ENCODE measurements around the gene STXBP5. TPM values are rescaled to one million over a fixed set of nuclear protein-coding genes. Genes with fewer than 3 reads are reported as not detected.

Gene STXBP5
- total RNA-seq, 2 experiments from 2014 or later = 14.4 to 15.0 TPM

DNA sequence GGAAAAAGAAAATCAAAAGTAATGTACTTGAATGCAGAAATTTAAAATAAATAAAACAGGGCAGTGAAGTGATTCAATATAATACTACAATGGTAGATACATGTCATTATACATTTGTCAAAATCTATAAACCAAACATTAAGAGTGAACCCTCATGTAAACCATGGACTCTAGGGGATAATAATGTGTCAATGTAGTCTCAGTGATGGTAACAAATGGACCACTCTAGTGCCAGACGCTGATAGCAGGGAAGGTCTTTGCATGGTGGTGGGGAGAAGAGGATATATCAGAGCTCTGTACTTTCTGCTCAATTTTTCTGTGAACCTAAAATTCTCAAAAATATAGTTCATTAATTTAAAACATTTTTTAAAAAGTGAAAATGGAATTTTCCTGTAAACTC lies 19.8 kb upstream of the STXBP5 start:
- Mint-ChIP-seq H3K27ac (no peak overlapping the region), H3K4me3 (no peak overlapping the region), H3K4me1 (no peaks in the 10 kb centered on the region), H3K36me3 (ENCODE audit: low read depth) (no peaks in the 10 kb centered on the region), H3K27me3 (no peaks in the 10 kb centered on the region), H3K9me3 (ENCODE audit: low read depth) (no peaks in the 10 kb centered on the region)
- intact Hi-C loops (cut with DNase I, micrococcal nuclease) = no loop called here
- no peak for DNase-seq
- ATAC-seq = no peak
- CTCF ChIA-PET = no interaction called here
- POLR2A ChIA-PET = no interaction called here

DNA sequence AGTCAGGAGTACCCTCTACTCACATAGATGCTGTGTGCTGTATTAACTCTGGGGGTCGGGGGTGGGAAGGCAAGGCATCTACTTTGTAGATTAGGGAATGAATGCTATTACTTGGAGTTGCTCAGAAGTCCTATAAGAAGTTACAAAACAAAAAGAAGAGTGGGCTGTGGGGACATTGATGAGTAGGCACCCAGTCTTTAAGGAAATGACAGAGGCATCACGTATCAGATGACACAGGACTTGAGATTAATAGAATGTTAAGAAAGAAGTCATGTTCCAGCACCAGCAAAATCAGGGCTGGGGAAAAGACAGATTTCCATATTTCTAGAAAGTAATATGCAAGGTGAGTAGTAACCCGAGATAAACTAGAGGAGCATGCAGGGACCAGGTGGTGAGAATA lies 19.0 kb upstream of the STXBP5 start:
- ATAC-seq = no peak
- intact Hi-C loops (cut with DNase I, micrococcal nuclease) = no loop called here
- Mint-ChIP-seq H3K27me3 (no peaks in the 10 kb centered on the region), H3K27ac (no peak overlapping the region), H3K4me1 (no peaks in the 10 kb centered on the region), H3K36me3 (ENCODE audit: low read depth) (no peaks in the 10 kb centered on the region), H3K4me3 (no peak overlapping the region), H3K9me3 (ENCODE audit: low read depth) (no peaks in the 10 kb centered on the region)
- ChIA-PET CTCF (no interaction called here), POLR2A (no interaction called here)
- no peak for DNase-seq

DNA sequence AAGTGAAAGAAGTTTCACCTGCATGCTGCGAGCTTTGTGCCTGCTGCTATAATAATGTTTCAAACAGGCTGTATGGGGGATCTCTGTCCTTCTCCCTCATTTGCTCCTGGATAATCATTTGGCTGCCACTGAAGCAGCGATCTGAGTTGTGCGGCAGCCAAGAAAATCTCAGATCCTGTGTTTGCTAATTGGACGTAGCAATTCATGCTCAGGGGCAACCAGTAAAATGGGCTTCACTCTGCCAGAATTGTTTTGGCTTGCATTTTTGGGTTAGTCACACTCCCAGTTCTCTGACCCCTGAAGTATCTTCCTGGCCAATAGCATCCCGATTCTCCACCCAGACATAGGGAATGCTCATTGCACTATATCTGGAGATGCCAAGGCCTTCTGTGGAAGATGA lies 13.7 kb upstream of the STXBP5 start:
- Mint-ChIP-seq H3K4me1 (peaks cover 12% of the 10 kb centered on the region), H3K27ac (no peak overlapping the region), H3K36me3 (ENCODE audit: low read depth) (no peaks in the 10 kb centered on the region), H3K27me3 (no peaks in the 10 kb centered on the region), H3K4me3 (no peak overlapping the region), H3K9me3 (ENCODE audit: low read depth) (no peaks in the 10 kb centered on the region)
- DNase-seq (no peak), ATAC-seq (no peak)
- POLR2A ChIA-PET = no interaction called here
- intact Hi-C loops (cut with DNase I, micrococcal nuclease) = no loop called here
- CTCF ChIA-PET = interaction anchor here (0.5 to 0.9 kb wide), 3 partner anchors 9 to 317 kb away, joined by 3 read pairs; no protein-coding TSS in a partner anchor

DNA sequence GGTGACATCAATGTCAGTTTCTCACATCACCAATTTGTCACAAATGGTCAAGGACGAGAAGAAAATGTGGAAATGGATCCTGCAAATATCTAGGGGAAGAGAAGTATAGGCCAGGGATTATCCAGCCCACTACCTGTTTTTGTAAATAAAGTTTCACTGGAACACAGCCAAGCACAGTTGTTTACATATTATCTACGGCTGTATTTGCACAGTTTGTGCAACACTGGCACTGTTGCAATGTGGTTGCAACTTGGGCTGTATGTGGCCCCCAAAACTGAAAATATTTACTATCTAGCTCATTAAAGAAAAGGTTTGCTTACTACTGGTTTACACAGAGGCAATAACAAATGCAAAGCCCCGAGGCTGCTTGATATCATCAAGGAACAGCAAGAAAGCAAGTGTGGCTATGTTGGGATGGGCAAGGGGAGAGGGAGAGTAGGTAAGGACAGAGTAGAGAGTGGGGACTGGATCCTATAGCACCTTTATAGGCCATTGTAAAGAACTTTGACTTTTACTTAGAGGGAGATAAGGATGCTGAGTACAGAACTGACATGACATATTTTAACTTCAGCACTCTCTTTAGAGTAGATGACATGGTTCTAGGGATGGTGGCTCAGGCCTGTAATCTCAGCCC lies 11.8 kb upstream of the STXBP5 start:
- Mint-ChIP-seq H3K4me3 (no peak overlapping the region), H3K27me3 (no peaks in the 10 kb centered on the region), H3K36me3 (ENCODE audit: low read depth) (no peaks in the 10 kb centered on the region), H3K9me3 (ENCODE audit: low read depth) (no peaks in the 10 kb centered on the region), H3K4me1 (peaks cover 20% of the 10 kb centered on the region), H3K27ac (no peak overlapping the region)
- CTCF ChIA-PET = interaction anchor here (0.7 to 1.1 kb wide), 2 partner anchors 71 to 335 kb away, joined by 3 read pairs; no protein-coding TSS in a partner anchor
- DNase-seq = no peak
- ATAC-seq = no peak
- POLR2A ChIA-PET = no interaction called here
- intact Hi-C loops (cut with DNase I, micrococcal nuclease) = no loop called here

- intact Hi-C loops (cut with DNase I, micrococcal nuclease) = loop anchor here (1.0 to 5.0 kb wide), 5 partner anchors 8 to 339 kb away; no protein-coding TSS in a partner anchor
- Mint-ChIP-seq H3K27ac (peak overlapping the region; percentile 84), H3K4me1 (peaks cover 20% of the 10 kb centered on the region), H3K27me3 (no peaks in the 10 kb centered on the region), H3K4me3 (no peak overlapping the region), H3K9me3 (ENCODE audit: low read depth) (no peaks in the 10 kb centered on the region), H3K36me3 (ENCODE audit: low read depth) (no peaks in the 10 kb centered on the region)
- ATAC-seq = peak; percentile 86
- ChIA-PET POLR2A (interaction anchor here (0.7 kb wide), 1 partner anchor 17 kb away, joined by 4 read pairs; no protein-coding TSS in a partner anchor), CTCF (interaction anchor here (1.3 kb wide), 1 partner anchor 262 kb away, joined by 3 read pairs; no protein-coding TSS in a partner anchor)
- no peak for DNase-seq
These were observed 9.4 kb upstream of the STXBP5 start for GRCh38 chr6:147194652-147195411.

DNA sequence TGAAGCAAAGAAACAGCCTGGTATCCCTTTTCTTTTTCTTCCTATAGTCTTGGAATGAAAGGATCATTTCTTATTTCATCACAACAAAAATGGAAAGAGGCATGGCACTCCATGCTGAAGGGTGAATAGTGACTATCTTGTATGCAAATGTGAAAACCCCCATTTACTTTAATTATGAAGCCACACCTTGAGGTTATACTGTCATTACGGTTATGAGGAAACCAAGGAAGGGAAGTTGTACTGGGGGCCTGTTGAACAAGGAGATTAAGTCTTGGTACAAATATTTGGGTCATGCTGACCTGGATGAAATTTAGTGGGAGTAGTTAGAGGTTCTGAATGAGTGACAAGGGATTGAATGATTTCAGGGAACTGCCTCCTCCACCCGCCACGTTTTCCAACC lies 8.7 kb upstream of the STXBP5 start:
- Mint-ChIP-seq H3K27me3 (no peaks in the 10 kb centered on the region), H3K4me3 (no peak overlapping the region)
- intact Hi-C loops (cut with DNase I, micrococcal nuclease) = loop anchor here (1.0 to 5.0 kb wide), 5 partner anchors 8 to 339 kb away; no protein-coding TSS in a partner anchor

DNA sequence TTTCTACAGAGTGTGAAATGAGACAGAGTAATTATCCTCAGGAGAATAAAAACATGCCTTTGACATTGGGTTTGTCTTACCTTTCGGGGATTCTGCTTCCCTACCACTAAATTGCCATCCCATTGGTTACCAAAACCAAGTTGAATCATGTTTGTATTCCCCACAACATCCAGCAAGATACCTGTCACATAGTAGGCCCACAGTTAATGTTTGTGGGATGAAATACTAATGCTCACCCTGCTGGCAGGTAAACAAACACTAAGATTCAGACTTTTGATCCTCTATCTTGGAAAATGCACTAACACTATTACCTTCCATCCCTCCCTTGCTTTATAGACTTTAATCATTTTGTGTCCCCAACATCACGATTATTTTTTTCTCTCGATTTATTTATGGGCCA lies 8.2 kb upstream of the STXBP5 start:
- ChIA-PET CTCF (no interaction called here), POLR2A (no interaction called here)
- intact Hi-C loops (cut with DNase I, micrococcal nuclease) = loop anchor here (1.0 to 5.0 kb wide), 5 partner anchors 7 to 340 kb away; no protein-coding TSS in a partner anchor
- DNase-seq = no peak
- Mint-ChIP-seq H3K9me3 (ENCODE audit: low read depth) (no peaks in the 10 kb centered on the region), H3K4me3 (no peak overlapping the region), H3K36me3 (ENCODE audit: low read depth) (no peaks in the 10 kb centered on the region), H3K4me1 (peaks cover 20% of the 10 kb centered on the region), H3K27me3 (no peaks in the 10 kb centered on the region), H3K27ac (peak overlapping the region; percentile 84)
- no peak for ATAC-seq

More for the DNA sequence above, 8.7 kb upstream of the STXBP5 start:
- no peaks in the 10 kb centered on the region for H3K9me3 Mint-ChIP-seq (ENCODE audit: low read depth)
- ATAC-seq (peak; percentile 58), DNase-seq (no peak)
- peak overlapping the region; percentile 84 for H3K27ac Mint-ChIP-seq
- H3K36me3 Mint-ChIP-seq (ENCODE audit: low read depth) = no peaks in the 10 kb centered on the region
- POLR2A ChIA-PET = interaction anchor here (0.7 kb wide), 1 partner anchor 18 kb away, joined by 4 read pairs; no protein-coding TSS in a partner anchor
- CTCF ChIA-PET = interaction anchor here (1.3 kb wide), 1 partner anchor 263 kb away, joined by 3 read pairs; no protein-coding TSS in a partner anchor
- peaks cover 20% of the 10 kb centered on the region for H3K4me1 Mint-ChIP-seq

GRCh38 chr6:147200711-147201110 lies 3.5 kb upstream of the STXBP5 start:
- Mint-ChIP-seq H3K4me1 (peaks cover 16% of the 10 kb centered on the region), H3K36me3 (ENCODE audit: low read depth) (peaks cover 7% of the 10 kb centered on the region), H3K4me3 (no peak overlapping the region), H3K27me3 (no peaks in the 10 kb centered on the region), H3K9me3 (ENCODE audit: low read depth) (no peaks in the 10 kb centered on the region), H3K27ac (no peak overlapping the region)
- POLR2A ChIA-PET = no interaction called here
- intact Hi-C loops (cut with DNase I, micrococcal nuclease) = loop anchor here (5.0 to 10.0 kb wide), 3 partner anchors 1004 to 1383 kb away; partner anchors contain the start of gene SHPRH (in 1 of the 2)
- CTCF ChIA-PET = interaction anchor here (1.3 kb wide), 1 partner anchor 11 kb away, joined by 3 read pairs; no protein-coding TSS in a partner anchor
- DNase-seq = no peak
- no peak for ATAC-seq

- Mint-ChIP-seq H3K4me1 (peaks cover 18% of the 10 kb centered on the region), H3K36me3 (ENCODE audit: low read depth) (peaks cover 7% of the 10 kb centered on the region), H3K27ac (peak overlapping the region; percentile 98), H3K9me3 (ENCODE audit: low read depth) (no peaks in the 10 kb centered on the region), H3K4me3 (peak overlapping the region; percentile 87), H3K27me3 (no peaks in the 10 kb centered on the region)
- CTCF ChIA-PET = interaction anchor here (1.1 kb wide), 1 partner anchor 345 kb away, joined by 3 read pairs; no protein-coding TSS in a partner anchor
- peak; percentile 25 for DNase-seq
- ATAC-seq = no peak
- intact Hi-C loops (cut with DNase I, micrococcal nuclease) = loop anchor here (2.0 to 10.0 kb wide), 9 partner anchors 121 to 1467 kb away; partner anchors contain the start of genes SHPRH (in 2 of the 2) and EPM2A (in 1 of the 2)
- POLR2A ChIA-PET = no interaction called here
These were observed 2.2 kb upstream of the STXBP5 start for GRCh38 chr6:147201885-147202515.

- Mint-ChIP-seq H3K4me3 (peak overlapping the region; percentile 87), H3K36me3 (ENCODE audit: low read depth) (peaks cover 7% of the 10 kb centered on the region), H3K4me1 (peaks cover 24% of the 10 kb centered on the region), H3K27ac (peak overlapping the region; percentile 98), H3K27me3 (no peaks in the 10 kb centered on the region), H3K9me3 (ENCODE audit: low read depth) (no peaks in the 10 kb centered on the region)
- intact Hi-C loops (cut with DNase I, micrococcal nuclease) = loop anchor here (1.0 to 10.0 kb wide), 10 partner anchors 7 to 1468 kb away; partner anchors contain the start of genes SHPRH (in 2 of the 2) and EPM2A (in 1 of the 2)
- peak; percentile 87 for DNase-seq
- peak; percentile 88 for ATAC-seq
- ChIA-PET CTCF (interaction anchor here (0.6 to 1.1 kb wide), 2 partner anchors 30 to 346 kb away, joined by 3 to 4 read pairs; no protein-coding TSS in a partner anchor), POLR2A (interaction anchor here (0.6 to 0.7 kb wide), 2 partner anchors 352 to 363 kb away, joined by 3 read pairs; no protein-coding TSS in a partner anchor)
These were observed 1.5 kb upstream of the STXBP5 start for GRCh38 chr6:147202516-147203310.

All from activated CD4-positive, alpha-beta T cell treated with anti-CD3 and anti-CD28 coated beads for 36 hours (primary cell).